LNCAP (cell line): Measurements from ENCODE around the gene YLPM1.

Experiments used
- TF ChIP-seq, protein P1 (sequence below): fragments of 450-650 bp; IDR thresholded peaks from 2 replicates; pipeline ENCODE4 v1.5.1; 2017; ENCODE audit warnings: mild to moderate bottlenecking

YLPM1 gene

DNA sequence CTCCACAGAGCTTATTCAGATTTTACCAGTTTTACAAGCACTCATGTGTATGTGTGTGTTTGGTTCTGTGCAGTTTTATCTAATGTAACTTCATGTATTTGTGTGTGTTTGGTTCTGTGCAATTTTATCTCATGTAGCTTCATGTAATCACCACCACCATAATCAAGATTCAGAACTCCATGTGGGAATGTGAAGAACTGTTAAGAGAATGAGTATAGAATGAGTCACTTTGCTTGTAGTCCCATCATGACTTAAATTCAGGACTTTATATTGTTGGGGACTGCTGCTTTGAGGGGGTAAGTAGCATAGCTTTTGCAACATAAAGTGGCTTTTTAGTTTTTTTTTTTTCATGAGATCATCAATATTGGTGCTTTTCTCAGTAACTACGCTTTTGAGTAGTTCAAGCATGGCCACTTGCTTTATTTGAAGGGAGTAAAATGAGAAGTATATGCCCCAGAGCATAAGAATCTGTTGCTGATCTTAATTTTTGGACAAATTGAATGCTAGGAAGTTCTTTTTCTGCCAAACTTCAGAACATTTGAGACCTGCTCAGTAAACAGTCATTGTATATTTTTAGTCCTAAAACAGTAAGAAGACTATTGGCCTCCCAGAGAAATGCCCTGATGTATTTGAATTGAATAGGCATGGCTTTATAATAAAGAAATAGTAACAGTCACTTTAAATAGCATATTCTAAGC is 84.0 kb downstream of the YLPM1 start:
- TF ChIP-seq, protein P1, sequence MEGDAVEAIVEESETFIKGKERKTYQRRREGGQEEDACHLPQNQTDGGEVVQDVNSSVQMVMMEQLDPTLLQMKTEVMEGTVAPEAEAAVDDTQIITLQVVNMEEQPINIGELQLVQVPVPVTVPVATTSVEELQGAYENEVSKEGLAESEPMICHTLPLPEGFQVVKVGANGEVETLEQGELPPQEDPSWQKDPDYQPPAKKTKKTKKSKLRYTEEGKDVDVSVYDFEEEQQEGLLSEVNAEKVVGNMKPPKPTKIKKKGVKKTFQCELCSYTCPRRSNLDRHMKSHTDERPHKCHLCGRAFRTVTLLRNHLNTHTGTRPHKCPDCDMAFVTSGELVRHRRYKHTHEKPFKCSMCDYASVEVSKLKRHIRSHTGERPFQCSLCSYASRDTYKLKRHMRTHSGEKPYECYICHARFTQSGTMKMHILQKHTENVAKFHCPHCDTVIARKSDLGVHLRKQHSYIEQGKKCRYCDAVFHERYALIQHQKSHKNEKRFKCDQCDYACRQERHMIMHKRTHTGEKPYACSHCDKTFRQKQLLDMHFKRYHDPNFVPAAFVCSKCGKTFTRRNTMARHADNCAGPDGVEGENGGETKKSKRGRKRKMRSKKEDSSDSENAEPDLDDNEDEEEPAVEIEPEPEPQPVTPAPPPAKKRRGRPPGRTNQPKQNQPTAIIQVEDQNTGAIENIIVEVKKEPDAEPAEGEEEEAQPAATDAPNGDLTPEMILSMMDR, result no peak

DNA sequence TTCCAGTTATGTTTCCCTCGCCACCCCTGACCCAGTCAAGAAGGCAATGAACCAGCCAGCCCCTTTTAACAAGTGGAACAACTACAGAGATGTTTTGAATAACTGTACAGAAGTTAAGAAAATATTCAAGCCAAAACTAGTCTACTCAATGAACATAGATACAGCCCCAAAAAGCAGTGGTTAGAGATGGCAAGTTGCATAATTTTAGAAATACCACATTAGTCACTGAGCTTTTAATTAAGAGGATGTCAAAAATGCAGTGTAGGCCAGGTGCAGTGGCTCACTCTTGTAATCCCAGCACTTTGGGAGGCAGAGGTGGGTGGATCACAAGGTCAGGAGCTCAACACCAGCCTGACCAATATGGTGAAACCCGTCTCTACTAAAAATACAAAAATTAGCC is 85.7 kb downstream of the YLPM1 start:
- TF ChIP-seq, protein P1, result no peak

DNA sequence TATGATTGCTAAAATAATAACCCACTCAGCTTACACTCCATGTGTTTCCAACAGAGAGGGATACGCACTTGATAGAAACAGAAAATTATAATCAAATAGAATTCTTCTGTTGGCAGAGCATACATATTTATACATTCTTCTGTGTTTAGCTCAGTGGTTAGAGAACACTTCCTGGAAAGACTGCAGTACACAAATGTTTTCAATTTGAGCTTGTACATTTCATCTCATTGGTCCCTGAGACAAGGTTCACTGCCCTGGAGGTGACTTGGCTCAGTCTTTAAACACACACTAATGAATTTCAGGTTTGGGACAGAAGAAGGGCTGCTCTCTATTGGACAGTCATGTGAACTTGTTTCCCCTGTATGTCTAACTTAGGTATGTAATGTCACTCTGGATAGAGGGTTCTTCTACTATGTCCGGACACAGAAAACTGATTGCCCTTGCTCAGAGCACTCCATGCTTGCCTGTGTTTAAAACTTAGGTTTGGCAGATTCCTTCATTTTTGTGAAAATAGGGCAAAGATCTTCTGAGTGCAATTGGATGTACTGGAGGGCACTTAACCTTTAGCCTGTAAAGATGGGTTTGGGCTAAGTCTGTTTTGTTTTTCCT is 89.9 kb downstream of the YLPM1 start:
- TF ChIP-seq, protein P1, result no peak

DNA sequence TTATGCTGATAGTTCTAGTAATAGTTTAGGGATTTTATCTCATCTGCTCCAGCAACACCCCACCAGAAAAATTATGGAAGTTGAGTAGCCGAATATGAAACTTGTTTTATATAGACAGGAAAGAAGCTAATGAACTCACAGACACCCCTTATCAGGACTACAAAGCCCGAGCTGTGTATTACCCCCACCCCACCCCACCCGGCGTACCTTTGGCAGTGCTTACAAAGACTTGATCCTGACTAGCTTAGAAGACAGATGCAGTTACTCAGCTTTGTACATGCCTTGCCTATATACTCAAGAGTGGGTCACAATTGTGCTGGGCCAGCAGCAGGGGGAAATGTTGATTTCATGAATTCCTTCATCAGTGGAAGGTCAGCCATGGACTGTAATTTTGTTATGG is 90.5 kb downstream of the YLPM1 start:
- TF ChIP-seq, protein P1, result no peak

DNA sequence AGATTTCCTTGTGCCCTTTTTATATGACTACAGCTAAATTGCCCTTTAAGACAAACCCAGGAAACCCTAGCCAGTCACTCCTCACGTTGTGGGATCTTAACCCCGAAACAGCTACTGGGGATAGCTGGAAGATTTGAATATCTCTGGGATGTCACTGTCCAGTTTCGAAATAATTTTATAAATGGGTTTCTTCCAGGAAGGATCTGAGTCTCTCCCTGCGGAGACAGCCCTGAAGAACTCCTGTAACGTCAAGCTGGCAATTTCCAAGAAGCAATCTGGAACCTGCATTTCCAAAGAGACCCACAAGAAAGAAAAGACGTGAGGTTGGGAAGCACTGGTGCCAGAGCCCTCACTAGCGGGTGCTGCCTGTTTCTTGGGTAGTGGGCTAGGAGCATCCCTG is 91.9 kb downstream of the YLPM1 start:
- TF ChIP-seq, protein P1, result no peak

DNA sequence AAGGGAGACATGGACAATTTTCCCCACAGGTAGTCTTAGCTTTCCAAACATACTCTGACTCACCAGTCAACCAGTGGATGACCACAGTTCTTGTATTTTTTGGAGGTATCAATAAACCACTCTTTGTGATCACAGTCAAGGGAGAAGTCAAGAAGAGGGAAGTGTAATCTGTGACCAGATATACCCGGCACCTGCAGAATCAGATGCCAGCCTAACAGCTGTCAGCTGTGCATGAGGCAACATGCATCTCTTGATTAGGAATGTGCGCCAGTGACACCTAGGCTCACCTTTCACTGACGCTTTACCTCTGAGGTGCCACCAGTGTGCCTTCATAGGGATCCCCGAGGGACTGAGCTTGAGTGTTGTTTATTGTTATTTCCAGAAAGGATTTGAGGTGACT is 92.8 kb downstream of the YLPM1 start:
- TF ChIP-seq, protein P1, result no peak

DNA sequence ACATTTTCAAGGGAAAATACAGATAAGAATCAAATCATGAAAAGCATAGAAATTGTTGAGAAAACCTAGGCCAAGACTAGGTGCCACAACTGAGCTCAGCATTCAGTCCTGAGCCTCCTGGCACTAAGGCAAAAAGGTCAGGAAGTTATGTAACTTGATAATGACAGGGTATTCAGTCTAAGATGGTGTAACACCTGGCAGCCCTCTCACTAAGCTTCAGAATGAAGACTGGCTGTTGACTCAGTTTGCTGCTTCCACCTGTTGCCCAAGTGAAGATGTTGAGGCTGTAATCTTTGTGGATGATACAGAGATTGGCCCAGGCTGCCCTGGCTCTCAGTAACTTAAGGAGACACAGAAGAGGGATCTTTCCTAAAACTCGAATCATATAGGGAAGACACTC is 93.2 kb downstream of the YLPM1 start:
- TF ChIP-seq, protein P1, result no peak

DNA sequence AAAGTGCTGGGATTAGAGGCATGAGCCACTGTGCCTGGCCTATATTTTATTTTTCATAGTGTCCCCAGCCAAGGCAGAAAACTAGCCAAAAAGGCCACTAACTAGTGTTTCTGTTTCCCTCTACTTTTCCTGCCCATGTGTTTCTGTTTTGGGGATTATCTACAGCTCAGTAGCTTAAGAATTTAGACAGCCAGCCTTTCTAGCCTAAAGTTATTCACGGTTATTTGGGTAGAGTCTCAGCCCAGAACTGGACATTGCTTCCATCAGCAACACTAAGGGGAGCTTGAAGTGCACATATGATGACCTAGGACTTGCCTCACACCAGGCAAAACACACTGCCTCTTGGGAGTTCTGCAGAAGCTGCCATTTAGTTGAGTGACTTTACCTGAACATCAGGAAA is 94.9 kb downstream of the YLPM1 start:
- TF ChIP-seq, protein P1, result no peak
